Esophagus muscularis mucosa (tissue), 4 donors: ENCODE results near the gene ABCG5.

Experiments
- CTCF ChIP-seq, 3 experiments: fragments of 200-600 bp in 2 of 3; fragments of 450-650 bp in 1 of 3; sonication (generic) in 2 of 3; IDR thresholded peaks; one replicate each; pipeline ENCODE4 v1.5.1; 2017 to 2019; ENCODE audit warnings: antibody characterized with exemption in 3 of 3, mild to moderate bottlenecking in 2 of 3, moderate library complexity in 1 of 3
- EP300 ChIP-seq: sonication (generic); formaldehyde crosslinking; IDR thresholded peaks from one replicate; pipeline ENCODE4 v1.6.1; 2017; ENCODE audit warnings: antibody characterized with exemption
- POLR2A ChIP-seq: fragments of 450-650 bp; IDR thresholded peaks from one replicate; pipeline ENCODE4 v1.6.1; 2017; ENCODE audit warnings: antibody characterized with exemption, moderate library complexity, mild to moderate bottlenecking, low read depth
- POLR2AphosphoS5 ChIP-seq, 2 donors: sonication (generic); formaldehyde crosslinking; IDR thresholded peaks; one replicate each; pipeline ENCODE4 v1.6.1; 2017; ENCODE audit warnings: antibody characterized with exemption in 2 of 2

GRCh38 chr2:43778233-43778632, 60.4 kb downstream of the ABCG5 start:
- no peak for TF ChIP-seq CTCF (IDR thresholded peaks at IDR 0.05)
- TF ChIP-seq POLR2AphosphoS5 (IDR thresholded peaks at IDR 0.05): no peak
- no peak for TF ChIP-seq POLR2A
- TF ChIP-seq EP300: no peak
